Effector CD8-positive, alpha-beta T cell (primary cell): ENCODE results near the gene BIRC7.
A peak's percentile ranks its signal among the peaks of the same experiment; 100 is the strongest.

Experiments used
- DNase-seq: peaks from one replicate; lab custom pipeline; 2025; lab: John Stamatoyannopoulos, UW

The BIRC7 gene

GRCh38 chr20:63265891-63266515 lies 30.3 kb downstream of the BIRC7 start:
- DNase-seq, result no peak

DNA sequence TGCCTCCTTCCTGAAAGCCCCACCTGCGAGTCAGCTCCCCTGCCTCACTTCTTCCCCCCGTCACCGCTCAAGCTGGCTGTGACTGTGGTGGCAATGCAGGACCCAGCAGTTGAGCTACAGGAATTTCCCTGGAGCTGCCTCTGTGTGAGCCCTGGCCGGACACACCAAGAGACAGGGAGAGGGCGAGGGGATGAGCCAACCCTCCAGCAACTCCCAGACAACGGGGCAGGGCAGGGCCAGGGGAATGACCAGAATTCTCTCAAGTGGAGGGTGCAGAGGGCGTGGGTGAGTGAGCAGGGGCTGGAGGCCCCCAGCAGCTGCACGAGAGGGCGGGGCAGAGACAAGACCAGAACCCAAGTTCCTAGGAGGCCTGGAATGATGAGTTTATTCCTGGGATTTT lies 32.0 kb downstream of the BIRC7 start:
- no peak for DNase-seq

- no peak for DNase-seq
These were observed 32.6 kb downstream of the BIRC7 start for GRCh38 chr20:63268256-63268655.

DNA sequence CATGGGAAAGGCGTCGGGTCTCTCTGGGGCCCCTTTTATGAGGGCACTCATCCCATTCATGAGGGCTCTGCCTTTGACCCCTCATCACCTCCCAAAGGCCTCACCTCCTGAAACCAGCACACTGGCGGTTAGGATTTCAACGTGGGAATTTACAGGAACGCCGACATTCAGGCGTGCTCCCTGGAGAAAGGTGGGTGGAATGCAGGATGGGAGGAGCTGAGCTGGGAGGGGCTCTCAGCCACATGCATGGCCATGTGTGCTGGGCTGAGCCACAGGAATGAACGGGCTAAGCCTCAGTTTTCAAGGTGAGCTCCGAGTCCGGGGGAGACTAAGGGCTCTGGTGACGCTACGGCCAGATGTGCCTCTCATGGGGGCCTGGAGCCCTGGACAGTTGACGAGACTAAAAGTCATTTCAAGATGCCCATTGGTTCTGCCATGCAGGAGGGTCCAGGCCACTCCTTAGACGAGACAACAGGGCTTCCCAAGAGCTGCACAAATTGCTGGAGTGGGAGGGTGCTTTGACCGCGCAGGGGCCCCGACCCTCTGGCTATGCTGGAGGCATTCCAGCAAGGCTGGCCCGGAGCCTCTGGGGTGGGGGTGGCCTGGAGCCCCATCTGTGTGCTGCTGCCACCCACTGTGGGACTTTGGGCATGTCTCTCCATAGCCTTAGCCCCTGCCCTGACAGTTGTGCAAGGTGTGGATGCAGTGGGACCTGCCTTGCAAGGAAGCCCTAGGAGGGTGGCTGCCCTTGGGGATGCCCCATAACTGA lies 33.1 kb downstream of the BIRC7 start:
- no peak for DNase-seq

DNA sequence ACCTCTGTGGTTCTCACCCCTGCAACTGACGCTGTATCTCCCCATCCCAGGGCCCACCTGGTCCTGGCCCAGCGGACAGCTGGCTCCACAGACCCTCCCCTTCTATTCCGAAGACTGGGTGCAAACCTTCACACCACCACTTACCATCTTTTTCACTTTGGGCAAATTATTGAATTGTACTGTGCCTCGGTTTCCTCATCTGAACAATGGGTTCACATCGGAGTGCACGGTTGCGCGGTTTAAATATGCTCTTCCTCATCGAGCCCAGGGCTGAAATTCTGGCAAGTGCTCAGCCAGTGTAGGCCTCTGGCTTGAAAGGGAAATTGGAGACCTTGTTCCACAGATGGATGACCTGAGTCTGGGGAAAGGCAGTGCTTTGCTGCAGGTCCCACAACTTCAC lies 34.0 kb downstream of the BIRC7 start:
- no peak for DNase-seq

GRCh38 chr20:63270606-63271325 lies 35.1 kb downstream of the BIRC7 start:
- DNase-seq, result no peak

- DNase-seq, result peak; percentile 72
These were observed 36.7 kb downstream of the BIRC7 start, which contains the start of gene ARFGAP1 for GRCh38 chr20:63272105-63273058. Gene ARFGAP1, plus strand, starts transcription at chr20:63272813. Its CDS starts 2,768 bp downstream, at chr20:63275581.

- DNase-seq, result no peak
These were observed 37.4 kb downstream of the BIRC7 start for GRCh38 chr20:63273059-63273579.

GRCh38 chr20:63273635-63274380 lies 38.1 kb downstream of the BIRC7 start:
- no peak for DNase-seq

DNA sequence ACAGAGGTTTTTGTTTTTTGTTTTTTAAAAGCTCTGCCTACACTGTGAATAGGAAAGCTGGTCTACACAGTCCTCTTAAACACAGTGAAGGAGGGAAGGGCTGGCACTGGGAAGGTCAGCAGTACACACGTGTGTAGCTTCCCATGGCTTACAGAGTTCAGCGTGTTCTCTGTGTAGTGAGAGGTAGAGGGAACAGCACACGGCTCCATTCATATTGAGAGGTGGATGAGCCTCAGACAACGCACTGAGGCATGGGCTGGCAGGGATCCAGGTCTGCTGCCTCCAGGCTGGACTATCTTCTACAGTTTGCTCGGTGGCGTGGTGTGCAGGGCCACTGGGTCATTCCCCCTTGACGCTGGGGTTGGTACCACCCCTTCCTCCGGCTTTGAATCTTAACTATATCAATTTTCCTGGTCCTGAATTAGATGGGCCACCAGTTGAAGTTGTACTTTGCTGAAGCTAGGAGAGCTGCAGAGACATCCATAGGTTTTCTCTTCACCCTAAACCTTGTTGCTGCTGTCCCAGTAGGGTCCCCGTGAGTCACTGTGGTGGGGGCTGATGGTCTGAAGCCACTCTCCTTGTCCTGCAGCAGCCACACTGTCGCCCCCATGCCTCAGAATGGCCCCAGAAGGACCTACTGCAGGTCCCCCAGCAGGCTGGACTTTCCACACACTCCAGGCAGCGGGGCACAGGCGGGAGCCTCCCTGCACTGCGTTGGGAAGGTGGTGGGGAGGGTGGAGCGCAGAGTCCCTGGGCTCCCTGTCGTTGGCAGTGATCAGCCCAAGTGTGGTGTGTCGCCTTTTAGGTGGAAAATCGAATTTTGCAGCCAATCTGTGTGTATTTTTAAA lies 38.9 kb downstream of the BIRC7 start:
- no peak for DNase-seq

GRCh38 chr20:63275825-63276224 lies 40.1 kb downstream of the BIRC7 start:
- no peak for DNase-seq

- no peak for DNase-seq
These were observed 41.3 kb downstream of the BIRC7 start for GRCh38 chr20:63276956-63277355.

- DNase-seq, result no peak
These were observed 42.0 kb downstream of the BIRC7 start for GRCh38 chr20:63277466-63278272.

DNA sequence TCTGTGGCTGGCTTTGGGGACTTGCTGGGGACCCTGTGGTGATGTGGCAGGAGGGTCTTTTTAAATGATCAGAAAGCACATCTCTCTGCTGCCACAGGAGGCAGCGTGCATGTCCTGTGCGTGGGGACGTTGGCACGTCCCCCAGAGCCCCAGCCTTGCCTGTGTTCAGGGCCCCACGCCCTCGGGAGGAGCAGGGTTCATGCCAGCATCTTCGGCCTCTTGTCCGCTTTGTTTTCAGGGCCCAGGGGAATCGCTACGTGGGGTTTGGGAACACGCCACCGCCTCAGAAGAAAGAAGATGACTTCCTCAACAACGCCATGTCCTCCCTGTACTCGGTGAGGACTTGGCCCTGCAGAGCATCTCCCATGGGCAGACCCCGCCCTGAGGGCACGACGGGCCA lies 43.0 kb downstream of the BIRC7 start:
- no peak for DNase-seq

GRCh38 chr20:63279931-63280330 lies 44.2 kb downstream of the BIRC7 start:
- no peak for DNase-seq

- DNase-seq, result no peak
These were observed 44.7 kb downstream of the BIRC7 start for GRCh38 chr20:63280371-63280770.

GRCh38 chr20:63280929-63281545 lies 45.3 kb downstream of the BIRC7 start:
- DNase-seq, result no peak
